ENCODE data around the gene HOXB8.

GRCh38 chr17:48565925-48566710, 49.0 kb downstream of the HOXB8 start:
- TF ChIP-seq ELF4 (IDR thresholded peaks at IDR 0.05) (no peak), SP1 (IDR thresholded peaks at IDR 0.05) (no peak), NFRKB (IDR thresholded peaks at IDR 0.05) (no peak), TARDBP (IDR thresholded peaks at IDR 0.05) (no peak), FOXM1 (IDR thresholded peaks at IDR 0.05; ENCODE audit: borderline replicate concordance) (no peak), BHLHE40 (IDR thresholded peaks at IDR 0.05; ENCODE audit: borderline replicate concordance) (no peak), ARNT (IDR thresholded peaks at IDR 0.05) (no peak), L3MBTL2 (conservative IDR thresholded peaks at IDR 0.05) (no peak), SUZ12 (IDR thresholded peaks at IDR 0.05) (no peak)
